Stimulated activated CD8-positive, alpha-beta memory T cell treated with anti-CD3 and anti-CD28 coated beads, Interleukin-12 subunit alpha, Interleukin-12 subunit beta, amount 100 ng/mL, for 4 hours (primary cell): ENCODE measurements around the gene CATSPER3.

ENCODE experiments used
- DNase-seq: peaks from one replicate; pipeline ENCODE4 v3.0.0-alpha.2; 2020; ENCODE audit warnings: low read depth

CATSPER3 gene

DNA sequence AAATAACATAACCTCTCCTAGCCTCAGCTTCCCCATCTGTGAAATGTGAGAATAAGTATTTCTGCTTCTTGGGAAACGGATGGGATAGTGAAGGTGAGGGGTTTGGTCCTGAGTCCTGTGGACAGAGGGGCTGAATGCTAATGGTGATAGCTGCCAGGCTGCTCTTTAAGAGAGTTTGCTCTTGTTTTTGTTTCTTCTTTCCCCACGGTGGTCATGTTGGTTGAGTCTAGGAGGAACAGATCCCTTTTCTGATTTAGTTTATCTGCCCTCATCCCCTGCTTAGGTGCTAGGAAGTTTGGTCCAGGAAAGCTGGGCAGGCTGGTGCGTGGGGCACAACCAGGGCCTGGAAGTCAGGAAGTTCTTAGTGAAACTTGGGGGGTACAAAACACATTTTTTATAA is 74.0 kb downstream of the CATSPER3 start:
- DNase-seq, result no peak

DNA sequence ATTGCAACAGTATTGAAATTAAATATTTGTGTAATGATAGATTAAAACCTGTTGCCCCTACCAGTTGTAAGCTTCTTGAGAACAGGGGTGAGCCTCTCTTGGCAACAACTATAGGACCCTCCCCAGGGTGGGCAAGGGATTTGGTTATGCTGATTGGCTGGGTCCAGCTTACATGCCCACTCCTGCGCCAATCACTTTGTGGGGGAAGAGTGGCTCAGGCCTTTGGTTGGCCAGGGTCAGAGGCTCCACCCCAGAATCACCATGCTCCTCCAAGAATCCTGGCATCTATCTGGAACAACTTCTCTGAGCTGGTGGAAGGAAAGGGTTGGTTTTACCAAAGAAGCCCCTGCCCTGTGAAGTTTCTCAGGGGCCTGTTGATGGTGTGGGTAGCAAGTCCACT is 74.9 kb downstream of the CATSPER3 start:
- no peak for DNase-seq

GRCh38 chr5:135045488-135045887 is 77.8 kb downstream of the CATSPER3 start:
- DNase-seq, result no peak

GRCh38 chr5:135046661-135047346 is 79.1 kb downstream of the CATSPER3 start:
- DNase-seq, result no peak

- no peak for DNase-seq
Observed at GRCh38 chr5:135047347-135047695, 79.6 kb downstream of the CATSPER3 start.

DNA sequence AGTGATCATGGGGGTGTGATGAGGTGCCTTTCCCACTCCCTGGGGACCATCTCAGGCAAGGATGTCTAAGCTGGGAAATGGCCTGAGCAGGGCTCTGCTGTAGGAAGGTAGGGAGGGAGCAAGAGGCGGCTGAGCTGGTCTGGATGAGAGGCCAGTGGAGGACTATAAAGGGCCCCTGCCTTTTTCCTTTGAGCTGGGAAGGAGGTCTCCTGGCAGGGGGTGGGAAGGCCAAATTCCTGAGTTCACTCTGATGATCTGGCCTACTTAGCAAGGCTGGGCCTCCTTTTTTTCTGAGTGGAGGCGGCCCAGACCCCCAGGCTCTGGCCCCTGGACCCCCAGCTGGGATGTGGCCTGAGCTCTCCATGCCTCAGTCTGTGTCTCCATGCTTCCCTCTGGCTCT is 80.6 kb downstream of the CATSPER3 start:
- DNase-seq, result no peak

DNA sequence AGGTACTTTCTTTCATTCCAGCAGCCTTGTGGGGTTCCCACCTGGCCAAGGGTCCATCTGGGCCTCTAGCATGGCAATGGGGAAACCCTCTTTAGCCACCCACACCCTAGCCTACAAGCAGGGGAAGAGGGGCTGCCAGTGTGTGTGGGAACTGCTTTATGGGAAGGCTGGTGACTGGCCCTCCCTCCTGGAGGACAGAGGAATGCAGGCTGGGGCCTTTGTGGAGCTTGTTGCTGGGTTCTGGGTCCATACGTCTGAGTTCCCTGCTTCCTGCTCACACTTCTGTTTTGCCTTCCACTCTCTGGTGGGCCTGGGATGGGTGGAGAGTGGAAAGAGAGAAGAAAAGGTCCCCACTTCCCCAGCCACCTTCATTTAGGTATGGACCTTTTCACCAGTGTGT is 81.2 kb downstream of the CATSPER3 start:
- DNase-seq, result no peak

DNA sequence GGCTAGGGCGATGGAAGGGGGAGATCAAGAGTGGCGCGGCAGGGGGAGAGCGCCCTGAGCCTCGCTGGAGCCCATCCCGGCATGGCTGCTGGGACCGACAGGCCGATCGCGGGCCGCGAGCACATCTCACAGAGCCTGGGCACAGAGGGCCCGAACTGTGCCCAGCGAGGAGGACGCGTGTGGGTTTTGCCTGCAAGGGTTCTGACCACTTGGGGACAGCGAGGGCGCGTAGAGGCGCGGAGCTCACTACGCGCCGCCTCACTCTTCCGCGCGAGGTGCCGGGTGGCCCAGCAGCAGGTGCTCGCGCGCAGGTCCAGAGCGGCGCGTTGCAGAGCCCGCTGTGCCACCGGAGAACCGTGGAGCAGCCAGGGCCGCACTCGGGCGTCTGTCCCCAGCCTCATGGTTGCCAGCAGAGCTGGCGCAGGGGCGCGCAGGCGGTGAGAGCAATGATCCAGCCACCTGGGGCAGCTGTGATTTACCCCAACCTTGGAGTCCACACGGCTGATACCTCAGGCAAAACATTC is 82.6 kb downstream of the CATSPER3 start:
- no peak for DNase-seq

GRCh38 chr5:135051399-135051798 is 83.7 kb downstream of the CATSPER3 start:
- DNase-seq, result no peak

- DNase-seq, result no peak
Observed at GRCh38 chr5:135051872-135052271, 84.2 kb downstream of the CATSPER3 start.

DNA sequence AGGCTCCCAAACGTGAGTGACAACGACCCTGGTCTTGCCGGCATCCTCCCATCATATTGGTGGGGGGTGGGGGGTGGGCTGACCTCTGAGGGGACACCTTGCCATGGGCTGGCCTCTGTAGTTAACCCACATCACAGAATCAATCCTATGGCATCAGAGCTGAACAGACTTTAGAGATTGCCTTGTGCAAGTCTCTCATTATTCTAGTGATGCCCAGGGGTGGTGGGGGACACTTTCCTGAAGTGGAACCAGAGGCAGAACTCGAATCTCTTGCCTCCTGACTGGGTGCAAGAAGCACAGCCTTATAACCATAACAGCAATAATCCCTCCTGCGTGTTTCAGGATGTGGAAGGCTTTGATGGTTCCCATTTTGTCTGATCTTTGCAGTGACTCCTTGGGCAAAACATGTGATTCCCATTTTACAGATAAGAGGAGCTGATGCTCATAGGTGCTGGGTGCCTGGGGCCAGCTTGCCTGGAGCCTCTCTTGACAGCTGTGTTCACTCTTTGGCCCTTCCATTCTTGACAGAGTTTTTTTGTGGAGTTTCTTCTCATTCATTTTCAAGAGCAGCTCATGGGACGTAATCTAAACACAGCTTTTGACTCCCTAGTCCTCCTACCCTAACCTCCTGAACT is 84.9 kb downstream of the CATSPER3 start:
- no peak for DNase-seq

DNA sequence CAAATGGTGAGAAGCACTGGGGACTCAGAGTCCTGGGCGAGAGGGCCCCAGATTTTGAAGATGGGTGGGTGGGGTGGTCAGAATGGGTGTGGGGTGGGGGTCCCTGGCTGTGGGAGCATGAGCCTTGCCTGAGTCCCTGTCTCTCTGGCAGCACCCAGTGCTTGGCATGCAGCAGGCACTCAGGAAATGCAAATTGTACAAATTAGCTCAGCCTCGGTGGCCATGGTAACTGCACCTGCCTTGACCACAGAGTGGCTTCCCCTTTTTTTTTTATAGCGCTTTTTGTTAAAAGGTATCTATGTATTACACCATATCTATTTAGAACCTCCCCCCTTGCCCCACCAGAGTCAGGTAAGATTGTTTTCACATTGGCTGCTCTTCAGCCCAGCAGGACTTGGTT is 85.6 kb downstream of the CATSPER3 start:
- no peak for DNase-seq

DNA sequence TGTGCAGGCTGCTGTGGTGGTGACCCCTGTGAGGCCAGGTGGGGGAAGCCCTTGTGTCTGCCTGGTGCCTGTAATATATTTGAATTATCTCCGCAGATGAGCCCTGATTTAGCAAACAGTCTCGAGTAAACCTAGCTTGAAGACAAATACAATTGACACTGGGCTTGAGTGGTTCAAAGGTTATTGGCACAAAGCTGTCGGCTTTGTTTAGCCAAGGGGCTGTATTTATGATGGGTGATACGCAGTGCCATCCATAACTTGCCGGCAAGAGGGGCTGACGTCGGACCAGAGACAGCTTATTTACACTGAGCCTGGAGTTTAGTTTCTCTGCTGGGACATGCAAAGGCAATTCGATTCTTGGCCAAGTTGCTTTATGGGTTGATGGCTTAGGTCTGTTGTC is 86.3 kb downstream of the CATSPER3 start:
- no peak for DNase-seq

DNA sequence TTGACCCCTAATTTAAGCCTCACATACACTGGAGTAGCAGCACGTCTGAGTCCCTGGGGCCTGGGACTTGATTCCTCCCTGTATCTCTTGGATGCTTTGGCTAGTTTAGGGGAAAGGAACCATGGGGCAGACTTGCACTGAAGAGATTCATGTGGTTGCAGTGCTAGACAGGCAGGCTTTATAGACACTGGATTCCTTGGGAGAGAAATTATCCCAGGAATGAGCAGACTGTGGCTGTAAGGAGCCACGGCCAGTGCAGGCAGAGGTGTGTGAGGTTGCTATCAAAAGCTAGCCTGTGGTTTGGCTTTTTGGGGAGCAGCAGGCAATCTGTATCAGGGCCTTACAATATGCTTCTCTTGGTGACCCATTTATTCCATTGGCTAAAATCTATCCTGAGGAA is 86.8 kb downstream of the CATSPER3 start:
- no peak for DNase-seq

GRCh38 chr5:135055396-135055795 is 87.7 kb downstream of the CATSPER3 start:
- DNase-seq, result no peak

DNA sequence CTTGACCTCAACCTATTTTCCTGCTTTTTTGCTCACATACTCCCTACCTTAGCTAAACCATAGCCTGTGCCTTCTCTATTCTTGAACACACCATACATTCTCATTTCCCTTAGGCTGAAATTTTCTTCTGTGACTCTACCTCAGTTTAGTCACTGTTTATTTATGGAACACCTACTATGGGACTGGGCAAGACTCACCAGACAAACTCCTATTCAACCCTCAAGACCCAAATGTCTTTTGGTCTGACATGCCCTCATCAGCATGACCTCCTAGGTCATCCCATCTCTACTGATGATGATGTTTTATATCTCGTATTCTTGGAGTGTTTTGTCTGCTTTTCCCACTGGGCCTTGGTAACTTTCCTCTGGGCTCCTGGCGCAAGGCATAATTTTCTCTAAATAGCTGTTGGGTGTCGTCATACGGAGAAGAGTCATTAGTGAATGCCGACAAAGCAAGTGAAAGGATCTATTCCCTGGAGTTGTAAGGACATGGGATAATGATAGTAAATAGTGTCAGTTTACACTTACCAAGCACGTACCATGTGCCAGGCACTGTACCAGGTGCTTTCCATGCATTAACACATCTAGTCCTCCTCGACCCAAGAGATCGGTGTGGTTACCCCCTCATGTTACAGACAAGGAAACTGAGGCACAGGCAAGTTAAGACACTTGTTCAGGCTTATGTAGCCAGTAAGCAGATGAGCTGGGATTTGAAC is 88.8 kb downstream of the CATSPER3 start:
- no peak for DNase-seq

DNA sequence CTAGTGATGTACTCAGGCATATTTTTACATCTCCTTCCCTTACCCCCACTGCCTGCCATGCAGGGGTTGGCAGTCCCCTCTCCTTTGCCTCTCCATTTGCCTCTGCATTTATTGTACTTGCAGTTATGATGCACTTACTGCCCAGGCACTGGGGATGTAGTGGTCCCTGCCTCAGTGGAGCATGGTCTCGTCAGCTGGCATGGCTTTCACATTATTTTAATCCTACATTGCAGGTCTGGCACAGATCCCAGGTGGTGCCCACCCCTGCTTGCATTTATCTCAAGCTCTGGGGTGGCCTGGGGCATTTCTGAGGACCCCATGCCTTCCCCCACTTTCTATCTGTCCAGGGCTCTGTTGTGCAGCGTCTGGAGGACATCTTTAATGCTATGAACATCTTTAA is 89.5 kb downstream of the CATSPER3 start:
- DNase-seq, result no peak

GRCh38 chr5:135058331-135058732 is 90.6 kb downstream of the CATSPER3 start:
- DNase-seq, result no peak

GRCh38 chr5:135059000-135059923 is 91.6 kb downstream of the CATSPER3 start:
- no peak for DNase-seq

DNA sequence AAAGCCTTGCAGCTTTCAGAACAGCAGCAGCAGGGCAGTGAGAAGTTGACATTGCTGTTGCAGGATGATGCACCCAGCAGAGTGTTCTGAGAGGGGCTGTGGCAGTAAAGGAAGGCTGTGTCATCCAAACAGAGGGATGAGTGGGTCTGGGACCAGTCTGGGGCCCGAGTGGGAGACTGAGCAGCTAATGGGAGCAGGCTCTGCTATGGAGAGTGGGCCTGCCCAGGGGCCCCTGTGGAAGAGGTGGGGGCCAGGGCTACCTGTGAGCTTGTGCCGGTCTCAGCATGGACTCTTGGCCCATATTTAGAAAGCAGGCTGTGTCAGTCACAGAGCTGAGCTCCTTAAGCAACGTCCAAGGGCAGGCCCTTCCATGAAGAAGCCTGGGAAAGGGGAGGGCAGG is 92.3 kb downstream of the CATSPER3 start:
- DNase-seq, result no peak

GRCh38 chr5:135061001-135061400 is 93.3 kb downstream of the CATSPER3 start:
- no peak for DNase-seq
